Skeletal muscle cell (primary cell): Measurements from ENCODE around the gene SACM1L.

ENCODE experiments used
- DNase-seq: peaks from one replicate; pipeline ENCODE4 v3.0.0-alpha.2; 2010; ENCODE audit warnings: low read depth
- H3K4me3 ChIP-seq: 2 replicates; pipeline ENCODE4 v1.5.1; 2011; ENCODE audit warnings: low read depth, mild to moderate bottlenecking, control low read depth, low read length, moderate library complexity

Gene SACM1L, protein sequence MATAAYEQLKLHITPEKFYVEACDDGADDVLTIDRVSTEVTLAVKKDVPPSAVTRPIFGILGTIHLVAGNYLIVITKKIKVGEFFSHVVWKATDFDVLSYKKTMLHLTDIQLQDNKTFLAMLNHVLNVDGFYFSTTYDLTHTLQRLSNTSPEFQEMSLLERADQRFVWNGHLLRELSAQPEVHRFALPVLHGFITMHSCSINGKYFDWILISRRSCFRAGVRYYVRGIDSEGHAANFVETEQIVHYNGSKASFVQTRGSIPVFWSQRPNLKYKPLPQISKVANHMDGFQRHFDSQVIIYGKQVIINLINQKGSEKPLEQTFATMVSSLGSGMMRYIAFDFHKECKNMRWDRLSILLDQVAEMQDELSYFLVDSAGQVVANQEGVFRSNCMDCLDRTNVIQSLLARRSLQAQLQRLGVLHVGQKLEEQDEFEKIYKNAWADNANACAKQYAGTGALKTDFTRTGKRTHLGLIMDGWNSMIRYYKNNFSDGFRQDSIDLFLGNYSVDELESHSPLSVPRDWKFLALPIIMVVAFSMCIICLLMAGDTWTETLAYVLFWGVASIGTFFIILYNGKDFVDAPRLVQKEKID

DNA sequence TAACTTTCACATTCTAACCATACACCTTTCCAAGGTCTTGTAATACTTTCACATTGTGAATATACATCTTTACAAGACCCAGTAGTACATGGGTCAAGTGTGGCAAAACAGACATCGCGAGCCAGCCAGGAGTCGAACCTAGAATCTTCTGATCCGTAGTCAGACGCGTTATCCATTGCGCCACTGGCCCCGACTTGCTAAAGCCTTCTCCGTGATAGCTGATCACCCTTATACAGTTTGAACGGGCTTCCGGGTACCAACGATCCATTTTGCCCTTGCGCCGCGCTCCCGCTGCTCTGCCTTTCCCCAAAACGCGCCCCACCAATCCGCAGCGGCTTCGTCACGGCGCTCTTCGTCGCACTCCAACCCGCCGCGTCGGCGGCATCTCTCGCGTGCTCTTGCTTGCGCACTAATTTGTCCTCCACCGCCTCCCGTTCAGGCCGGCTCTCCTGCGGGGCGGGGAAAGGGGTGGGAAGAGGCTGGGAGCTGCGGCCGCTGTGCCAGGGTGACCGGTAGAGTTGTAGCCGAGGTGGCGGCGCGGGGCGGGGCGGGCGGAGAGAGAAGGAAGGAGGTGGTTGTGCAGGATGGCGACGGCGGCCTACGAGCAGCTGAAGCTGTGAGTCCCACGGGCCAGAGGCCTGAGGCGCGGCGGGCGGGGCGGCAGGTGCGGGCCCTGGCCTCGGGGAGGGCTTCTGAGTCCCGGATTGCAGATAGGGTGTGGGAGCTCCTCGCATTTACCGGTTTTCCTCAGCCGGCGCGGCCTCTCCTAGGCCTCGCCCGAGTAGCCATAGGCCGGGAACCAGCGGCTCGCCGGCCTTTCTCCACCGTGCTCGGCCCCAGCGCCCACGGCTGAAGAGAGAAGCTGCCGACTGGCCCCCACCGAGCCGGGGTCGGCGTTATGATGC, at the start of gene SACM1L:
TSS of gene SACM1L (plus strand) at position 515 of the 905 bp plus-strand sequence. CDS start at position 585, 70 bp downstream.
- peak within 1 kb of the TSS; percentile 73 for H3K4me3 ChIP-seq
- DNase-seq = peak; percentile 95

DNA sequence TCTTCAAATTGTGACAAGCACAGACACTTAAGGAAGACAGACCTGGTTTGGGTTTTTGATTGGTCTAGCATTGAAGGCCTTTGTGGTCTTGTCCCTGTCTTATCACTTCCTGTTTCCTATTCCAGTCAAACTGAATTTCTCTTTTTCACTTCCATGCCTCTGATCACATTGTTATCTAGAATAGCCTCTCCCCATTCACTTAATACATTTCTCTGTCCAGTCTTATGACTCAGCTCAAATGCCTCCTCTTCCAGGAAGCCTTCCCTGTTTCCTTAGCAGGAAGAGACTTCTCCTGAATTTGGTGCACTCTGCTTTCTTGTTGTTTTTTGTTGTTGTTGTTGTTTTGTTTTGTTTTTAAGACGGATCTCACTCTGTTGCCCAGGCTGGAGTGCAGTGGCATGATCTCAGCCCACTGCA, 49.1 kb upstream of the SACM1L start:
- no peak overlapping the region for H3K4me3 ChIP-seq

DNA sequence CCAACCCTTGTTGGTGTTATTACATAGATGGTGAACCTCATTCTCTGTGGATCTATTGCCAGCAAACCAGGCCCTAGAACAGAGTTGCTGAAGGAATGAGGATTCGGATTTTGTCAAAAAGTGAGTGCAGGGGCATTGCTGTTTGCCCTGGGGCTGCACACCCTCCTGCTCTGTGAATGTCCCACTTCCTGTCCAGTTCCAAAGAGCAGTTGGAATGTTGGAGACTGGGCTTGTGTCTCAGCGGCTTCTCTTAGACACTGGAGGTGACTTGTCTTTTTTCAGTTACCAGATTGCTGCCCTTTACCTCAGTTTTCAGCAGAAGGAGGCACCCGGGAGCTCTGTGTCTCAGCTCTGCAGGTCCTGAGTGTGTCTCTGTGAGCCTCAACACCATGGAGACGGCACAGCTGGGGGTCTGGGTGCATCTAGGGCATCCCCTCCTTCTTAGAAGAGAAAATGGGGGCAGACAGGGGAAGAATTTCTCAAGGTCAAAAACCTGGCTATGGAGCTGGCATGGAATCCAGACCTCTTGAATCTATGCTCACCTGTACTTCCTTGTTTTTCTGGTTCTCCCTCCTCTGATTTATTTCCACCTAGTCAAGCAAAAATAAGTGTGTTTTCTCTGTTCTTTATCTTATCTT, 48.4 kb upstream of the SACM1L start:
- DNase-seq = no peak
- H3K4me3 ChIP-seq = no peak overlapping the region

More for the DNA sequence above, 49.1 kb upstream of the SACM1L start:
- no peak for DNase-seq

DNA sequence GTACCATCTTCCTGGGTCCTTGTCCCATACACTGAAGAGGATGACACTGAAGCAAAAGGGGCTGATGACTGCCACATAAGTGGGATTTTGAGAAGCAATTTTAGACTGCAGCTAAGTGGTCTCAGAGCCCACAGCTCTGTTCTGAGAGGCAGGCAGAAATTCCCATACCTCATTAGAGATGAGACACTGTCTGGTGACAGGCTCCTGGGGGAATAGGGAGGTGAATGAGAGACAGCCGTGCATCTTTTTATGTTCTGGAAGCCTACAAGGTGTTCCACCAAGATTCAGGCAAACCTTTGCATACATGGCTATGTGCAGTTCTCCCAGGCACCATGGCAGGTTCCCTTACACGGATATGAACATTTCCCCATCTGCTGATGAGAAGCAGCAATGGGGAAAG, 47.4 kb upstream of the SACM1L start:
- DNase-seq = no peak
- no peak overlapping the region for H3K4me3 ChIP-seq

DNA sequence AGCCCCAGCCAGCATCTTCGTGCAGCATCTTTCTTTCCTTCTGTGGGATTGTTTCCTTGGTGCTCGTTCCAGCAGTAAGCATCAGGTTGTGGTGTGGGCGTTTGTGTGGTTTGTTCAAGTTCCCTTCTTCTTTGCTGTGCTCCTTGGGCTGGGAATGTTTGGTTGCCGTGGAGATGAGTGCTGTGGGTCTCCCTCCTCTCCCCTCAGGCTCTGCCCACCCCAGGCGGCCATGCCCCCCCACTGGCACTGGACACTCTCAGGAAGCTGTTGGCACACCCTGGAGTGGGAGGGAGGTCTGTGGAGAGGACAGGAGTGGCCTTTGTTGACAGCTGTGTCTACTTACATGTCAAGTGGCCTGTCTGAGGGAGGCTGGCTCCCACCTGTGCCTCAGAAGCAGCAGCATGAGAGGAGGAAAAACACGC, 46.5 kb upstream of the SACM1L start:
- no peak for DNase-seq
- H3K4me3 ChIP-seq = no peak overlapping the region

DNA sequence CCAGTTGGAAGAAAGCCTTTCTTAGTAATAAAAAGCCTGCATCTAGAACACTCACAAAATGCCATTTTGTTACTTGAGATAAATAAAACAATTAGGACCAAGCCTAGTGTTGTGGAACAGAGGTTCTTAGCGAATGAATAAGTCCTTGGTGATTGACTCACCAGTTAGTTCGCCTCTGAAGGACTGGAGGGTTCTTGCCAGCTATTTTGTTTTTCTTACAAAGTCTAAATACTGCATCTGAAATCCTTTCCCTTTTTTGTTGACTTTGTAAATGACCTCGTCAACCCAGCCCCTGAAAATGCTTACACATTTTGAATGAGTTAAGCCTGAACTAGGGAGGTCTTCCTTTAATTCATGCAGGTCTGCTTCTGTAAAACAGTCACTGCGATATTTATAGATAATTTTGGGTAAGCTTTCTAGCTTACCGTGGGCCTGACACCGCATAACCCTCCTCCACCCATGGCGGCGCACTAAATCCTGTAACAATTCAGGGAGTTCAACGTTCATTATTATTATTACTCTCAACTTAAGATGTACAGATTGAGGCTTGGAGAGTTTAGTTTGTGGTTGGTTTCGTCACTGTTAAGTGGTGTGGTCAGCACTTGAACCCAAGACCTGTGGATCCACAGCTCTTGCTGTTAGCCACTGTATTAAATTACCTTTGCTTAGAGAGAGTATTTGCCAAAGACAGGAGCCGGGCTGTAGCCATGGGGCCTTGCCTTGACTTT, 45.0 kb upstream of the SACM1L start:
- no peak overlapping the region for H3K4me3 ChIP-seq
- DNase-seq = peak; percentile 77

DNA sequence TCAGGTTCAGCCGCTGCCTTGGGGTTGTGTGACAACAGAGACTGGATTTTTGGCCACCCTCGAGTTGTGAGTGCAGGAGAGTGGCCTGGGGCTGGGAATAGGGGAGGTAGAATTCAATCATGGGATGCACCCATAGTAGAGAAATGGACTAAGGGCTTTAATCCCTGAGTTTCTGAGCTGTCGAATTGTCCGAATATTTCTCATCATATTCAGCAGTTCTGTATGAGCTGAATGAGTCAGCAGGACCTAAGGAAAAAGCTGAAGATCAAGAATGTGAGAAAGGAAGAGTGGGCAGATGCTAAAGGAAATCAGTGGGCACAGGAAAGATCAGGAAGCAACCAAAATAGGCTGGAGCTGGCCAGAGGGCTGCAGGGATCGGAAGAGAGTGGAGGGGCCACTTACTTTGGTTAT, 44.4 kb upstream of the SACM1L start:
- H3K4me3 ChIP-seq = no peak overlapping the region

DNA sequence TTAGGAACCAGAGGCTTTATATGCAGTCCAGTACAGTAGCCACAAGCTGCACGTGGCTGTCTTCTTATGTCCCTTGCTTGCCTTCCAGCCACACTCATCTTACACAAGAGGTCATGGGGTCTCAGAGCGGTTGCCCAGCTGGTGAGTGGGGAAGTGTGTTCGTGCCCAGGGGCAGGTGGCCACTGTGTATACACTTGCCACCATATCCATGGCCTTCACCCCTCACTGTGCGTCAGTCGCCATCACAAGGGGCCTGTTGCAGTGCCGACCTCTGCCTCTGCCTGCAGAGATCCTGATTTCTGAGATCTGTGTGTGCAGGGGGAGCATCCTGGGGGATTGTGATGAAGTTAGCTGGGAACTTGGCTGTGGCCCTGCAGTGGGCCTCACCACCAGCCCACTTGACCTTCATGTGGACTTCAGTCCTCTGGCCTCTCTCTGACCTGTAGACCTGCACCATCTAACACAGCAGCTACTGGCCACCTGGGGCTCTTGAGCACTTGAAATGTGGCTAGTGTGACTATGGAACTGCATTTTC, 43.1 kb upstream of the SACM1L start:
- no peak overlapping the region for H3K4me3 ChIP-seq
- no peak for DNase-seq

More for the DNA sequence above, 44.4 kb upstream of the SACM1L start:
- peak; percentile 60 for DNase-seq

DNA sequence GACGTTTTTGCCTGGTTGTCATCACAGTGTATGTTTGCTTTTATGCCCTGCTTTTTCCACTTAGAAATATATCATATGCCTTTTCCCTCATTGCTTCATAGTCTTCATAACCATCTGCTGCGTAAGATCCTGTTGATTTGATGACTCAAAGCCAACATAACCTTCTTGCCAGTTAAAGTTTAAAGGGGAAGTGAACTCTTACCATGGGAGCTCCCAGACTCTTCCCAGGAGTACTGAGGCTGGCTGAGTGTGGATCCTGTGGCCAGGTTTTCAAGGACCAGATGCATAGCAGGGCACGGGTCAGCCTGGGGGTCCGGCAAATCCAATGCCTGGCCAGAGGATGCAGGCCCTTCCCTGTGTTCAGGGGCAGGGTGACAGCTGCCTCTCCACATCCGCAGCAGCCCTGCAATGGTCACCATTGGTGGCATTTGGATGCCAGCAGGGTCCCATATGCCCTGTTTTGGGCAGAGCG, 42.0 kb upstream of the SACM1L start:
- no peak overlapping the region for H3K4me3 ChIP-seq
- peak; percentile 72 for DNase-seq

DNA sequence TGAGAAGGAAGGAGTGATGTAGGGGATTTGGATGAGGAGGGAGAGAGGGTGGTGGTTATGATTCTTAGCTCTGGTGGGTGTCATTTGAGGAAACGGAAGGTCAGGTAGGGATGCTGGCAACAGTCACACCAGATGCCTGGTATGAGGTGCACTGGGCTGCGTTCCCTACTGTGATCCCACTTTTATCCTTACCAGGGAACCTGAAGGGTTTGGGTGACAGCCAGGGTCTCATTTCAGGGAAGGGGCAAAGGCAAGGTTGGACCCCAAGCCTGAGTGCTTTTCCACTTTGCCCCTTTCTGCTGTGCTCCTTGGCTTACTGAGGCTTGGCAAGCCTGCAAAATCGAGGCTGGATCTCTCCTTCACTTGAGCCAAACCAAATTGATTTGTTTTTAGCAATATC, 36.0 kb upstream of the SACM1L start:
- no peak overlapping the region for H3K4me3 ChIP-seq
- DNase-seq = no peak

DNA sequence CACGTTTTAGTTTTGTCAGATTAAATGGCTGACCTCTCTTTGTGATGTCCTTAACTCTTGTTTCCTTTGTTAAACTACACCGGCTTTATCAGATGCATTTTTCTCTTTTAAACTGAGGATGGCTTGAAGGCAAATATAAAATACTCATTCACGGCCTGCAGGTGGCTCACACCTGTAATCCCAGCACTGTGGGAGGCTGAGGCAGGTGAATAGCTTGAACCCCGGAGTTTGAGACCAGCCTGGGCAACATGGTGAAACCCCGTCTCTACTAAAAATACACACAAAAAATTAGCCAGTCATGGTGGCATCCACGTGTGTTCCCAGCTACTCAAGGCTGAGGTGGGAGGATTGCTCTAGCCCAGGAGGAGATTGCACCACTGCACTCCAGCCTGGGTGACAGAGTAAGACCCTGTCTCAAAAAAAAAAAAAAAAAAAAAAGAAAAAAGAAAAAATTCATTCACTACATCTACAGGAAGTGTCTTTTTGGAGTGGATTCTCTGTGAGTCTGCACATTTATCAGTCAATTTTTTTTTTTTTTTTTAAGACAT, 34.7 kb upstream of the SACM1L start:
- H3K4me3 ChIP-seq = no peak overlapping the region
- no peak for DNase-seq

DNA sequence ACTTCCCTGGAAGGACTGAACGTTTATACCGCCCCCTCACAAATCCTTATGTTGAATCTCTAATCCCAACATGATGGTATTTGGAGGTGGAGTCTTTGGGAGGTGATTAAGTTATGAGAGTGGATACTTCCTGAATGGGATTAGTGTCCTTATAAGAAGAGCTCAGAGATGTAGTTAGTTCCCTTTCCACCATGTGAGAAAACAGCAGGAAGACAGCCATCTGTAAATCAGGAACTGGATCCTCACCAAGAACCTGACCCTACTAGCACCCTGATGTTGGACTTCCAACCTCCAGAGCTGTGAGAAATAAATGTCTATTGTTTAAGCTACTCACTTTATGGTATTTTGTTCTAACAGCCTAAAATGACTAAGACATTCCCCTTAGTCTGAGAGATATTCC, 33.3 kb upstream of the SACM1L start:
- no peak overlapping the region for H3K4me3 ChIP-seq
- no peak for DNase-seq

DNA sequence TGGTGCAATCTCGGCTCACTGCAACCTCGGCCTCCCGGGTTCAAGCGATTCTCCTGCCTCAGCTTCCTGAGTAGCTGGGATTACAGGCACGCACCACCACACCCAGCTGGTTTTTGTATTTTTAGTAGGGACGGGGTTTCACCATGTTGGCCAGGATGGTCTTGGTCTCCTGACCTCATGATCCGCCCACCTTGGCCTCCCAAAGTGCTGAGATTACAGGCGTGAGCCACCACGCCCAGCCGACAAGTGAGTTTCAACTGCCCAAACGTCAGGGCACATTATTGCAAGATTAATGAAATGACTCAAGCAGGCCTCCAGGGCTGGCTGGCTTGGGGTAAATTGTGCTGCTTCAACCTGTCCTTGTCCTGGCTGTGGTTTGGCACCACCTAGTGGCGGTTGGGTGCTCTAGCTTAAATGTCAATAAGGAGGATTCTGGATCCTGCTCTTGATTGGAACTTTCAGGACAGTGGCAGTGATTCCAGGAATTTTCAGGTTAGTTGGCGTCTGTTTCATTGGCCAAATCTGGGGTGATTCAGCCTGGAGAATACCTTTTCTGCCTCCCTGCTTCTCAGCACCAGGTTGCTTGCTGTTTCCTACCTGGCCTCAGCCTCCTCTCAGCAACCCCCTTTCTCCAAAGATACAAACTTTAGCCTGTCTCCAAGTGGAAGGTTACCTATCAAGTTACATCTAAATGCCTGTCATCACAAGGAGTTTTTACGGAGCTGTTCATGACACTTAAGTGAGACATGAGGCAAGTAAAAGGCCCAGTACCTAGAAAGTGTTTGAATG, 32.4 kb upstream of the SACM1L start:
- H3K4me3 ChIP-seq = no peak overlapping the region
- DNase-seq = peak; percentile 69

DNA sequence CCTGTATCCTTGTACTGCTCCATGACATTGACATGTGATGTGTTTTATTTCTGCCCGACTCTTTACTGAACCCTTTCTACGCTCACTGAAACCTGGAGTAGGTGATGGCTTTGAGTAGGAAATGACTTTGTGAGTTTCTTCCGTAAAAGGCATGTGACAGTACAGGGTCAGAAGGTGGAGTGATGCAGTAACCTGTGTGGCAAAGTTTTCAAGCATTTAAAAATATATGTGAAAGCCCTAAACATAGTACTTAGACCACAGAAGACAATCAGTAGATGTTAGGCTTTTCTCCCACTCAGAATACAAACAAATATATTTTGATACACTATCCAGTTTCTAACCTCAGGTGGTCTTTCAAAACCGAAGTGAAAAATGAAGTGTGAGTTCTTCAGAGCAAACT, 31.3 kb upstream of the SACM1L start:
- DNase-seq = no peak
- H3K4me3 ChIP-seq = no peak overlapping the region

DNA sequence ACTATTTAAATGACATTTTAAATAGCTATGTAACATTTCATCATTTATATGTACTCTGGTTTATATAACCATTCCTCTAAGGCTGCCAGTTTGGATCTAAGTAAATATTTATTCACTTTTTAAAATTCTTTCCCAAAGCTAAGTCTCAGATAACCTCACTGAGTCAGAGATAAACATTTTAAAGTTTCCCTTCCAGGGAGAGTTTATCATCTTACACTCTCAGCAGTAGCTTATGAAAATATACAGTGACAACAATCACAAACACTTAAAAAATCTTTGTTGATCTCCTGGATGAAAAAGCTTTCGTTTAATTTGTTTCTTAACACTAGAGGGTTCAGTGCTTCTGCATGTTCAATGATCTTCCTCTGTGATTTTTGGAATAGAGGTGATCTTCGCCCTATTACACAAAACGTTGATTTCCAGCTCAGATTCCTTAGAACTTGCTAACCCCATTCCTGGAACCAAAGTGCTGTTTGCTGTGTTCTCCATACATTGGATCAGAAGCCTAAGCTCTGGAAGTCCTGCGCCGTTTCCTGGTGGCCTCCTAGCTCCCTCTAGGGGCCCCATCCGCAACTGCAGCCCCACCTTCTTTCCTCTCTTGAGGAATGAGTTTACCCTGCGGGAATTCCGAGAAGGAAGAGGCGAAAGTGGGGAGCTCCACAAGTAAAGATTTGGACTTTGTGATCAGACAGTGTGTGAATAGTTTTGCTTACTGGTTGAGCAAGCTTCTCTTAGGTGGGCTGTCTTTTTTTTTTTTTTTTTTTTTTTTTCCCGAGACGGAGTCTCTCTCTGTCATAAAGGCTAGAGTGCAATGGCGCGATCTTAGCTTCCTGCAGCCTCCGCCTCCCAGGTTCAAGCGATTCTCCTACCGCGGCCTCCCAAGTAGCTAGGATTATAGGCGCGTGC, 29.3 kb upstream of the SACM1L start:
- no peak for DNase-seq
- no peak overlapping the region for H3K4me3 ChIP-seq

DNA sequence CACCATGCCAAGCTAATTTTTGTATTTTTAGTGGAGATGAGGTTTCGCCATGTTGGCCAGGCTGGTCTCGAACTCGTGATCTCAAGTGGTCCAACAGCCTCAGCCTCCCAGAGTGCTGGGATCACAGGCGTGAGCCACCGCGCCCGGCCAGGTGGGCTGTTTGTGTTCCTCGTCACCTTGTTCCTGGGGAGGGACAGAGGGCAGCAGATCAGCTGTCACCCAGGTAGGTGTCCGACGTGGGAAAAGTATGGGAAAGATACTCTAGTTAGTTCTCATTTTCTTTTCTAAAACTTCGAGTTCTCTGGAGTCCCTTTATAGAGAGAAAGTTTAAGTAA, 28.7 kb upstream of the SACM1L start:
- DNase-seq = no peak
- H3K4me3 ChIP-seq = no peak overlapping the region

DNA sequence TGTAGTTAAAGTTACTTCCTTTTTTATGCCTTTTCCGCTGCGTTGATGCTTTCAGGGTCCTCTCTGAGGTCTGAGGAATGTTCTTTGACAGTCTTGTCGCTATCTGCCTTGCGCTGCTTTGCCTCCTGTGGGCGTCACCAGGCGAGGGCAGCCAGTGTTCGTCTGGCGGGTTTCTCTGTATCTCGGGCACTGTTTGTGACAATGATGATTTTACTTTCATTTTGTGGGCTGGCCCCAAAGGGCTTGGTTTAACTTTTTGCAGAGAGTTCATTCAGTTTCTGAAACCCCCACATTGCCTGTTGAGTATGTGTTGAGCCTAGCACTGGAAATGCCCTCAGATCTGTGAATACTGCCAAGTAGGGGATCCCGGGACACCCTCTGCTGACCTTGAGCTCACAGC, 24.6 kb upstream of the SACM1L start:
- H3K4me3 ChIP-seq = no peak overlapping the region
- no peak for DNase-seq
